ENCODE results near the gene TRIO.
A peak's percentile ranks its signal among the peaks of the same experiment; 100 is the strongest.

The TRIO gene

DNA sequence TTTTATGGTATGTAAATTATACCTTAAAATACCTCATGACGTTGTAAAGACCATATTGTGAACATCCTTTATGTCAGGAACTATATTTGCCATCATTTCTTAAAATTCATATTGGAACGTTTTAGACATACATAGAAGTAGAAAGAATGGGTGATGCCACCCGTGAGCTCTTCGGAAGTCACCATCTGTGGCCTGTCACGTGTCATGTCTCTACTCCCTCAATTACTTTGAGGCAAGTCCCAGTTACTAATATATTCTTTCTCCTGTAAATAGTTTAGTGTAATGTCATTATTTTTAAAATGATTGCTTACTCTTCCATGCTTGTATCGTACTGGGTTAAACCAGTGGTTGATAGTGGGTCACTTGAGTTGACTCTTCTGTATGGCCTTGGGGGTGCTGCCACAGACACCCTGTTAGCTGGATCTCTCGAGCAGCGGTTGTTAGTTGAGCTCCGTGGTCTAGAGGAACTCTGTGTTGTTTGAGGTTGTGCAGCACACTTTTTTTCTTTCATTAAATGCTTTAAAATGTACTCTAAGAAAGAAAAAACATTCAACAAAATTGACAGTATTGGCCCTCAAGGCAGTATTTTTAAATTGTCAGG lies 66.2 kb downstream of the TRIO start:
- no peak for DNase-seq

DNA sequence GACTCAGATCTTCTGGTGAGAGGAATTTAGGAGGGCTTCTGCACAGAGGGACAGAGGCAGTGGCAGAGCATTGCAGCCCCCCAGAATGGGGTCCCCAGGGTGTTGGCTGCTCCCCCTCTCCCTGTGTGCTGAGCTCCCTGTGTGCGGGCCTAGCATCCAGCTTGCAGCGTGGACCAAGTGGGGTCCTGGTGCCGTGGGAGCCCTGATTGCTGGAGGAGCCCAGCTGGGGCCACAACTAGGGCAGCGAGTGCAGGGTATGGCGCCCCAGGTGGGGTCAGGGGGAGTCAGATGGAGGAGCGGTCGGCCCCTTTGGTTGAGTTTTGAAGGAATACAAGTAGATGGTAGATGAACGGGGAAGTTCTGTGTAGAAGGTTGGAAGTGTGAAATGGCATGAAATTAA lies 66.7 kb downstream of the TRIO start:
- DNase-seq, result no peak

GRCh38 chr5:14210729-14211128 lies 67.6 kb downstream of the TRIO start:
- no peak for DNase-seq

GRCh38 chr5:14211818-14212803 lies 69.0 kb downstream of the TRIO start:
- no peak for DNase-seq

- no peak for DNase-seq
Observed at GRCh38 chr5:14212838-14213237, 69.7 kb downstream of the TRIO start.

DNA sequence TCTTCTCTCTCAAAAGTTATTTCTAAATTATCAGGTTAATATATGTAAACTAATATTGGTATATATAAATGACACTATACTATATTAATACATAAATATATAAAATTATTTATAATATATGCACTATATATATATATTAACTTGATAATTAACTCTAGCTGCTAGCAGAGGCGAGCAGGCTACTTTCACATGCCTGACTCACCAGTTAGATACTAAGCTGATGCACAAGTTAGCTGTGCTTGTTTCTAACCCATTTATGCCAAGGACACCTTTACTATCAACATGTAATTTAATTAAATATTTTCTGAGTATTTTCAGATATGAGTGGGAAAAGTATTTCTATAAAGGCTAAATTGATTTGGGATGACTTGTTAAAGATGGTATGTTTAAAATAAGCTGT lies 70.1 kb downstream of the TRIO start:
- no peak for DNase-seq

DNA sequence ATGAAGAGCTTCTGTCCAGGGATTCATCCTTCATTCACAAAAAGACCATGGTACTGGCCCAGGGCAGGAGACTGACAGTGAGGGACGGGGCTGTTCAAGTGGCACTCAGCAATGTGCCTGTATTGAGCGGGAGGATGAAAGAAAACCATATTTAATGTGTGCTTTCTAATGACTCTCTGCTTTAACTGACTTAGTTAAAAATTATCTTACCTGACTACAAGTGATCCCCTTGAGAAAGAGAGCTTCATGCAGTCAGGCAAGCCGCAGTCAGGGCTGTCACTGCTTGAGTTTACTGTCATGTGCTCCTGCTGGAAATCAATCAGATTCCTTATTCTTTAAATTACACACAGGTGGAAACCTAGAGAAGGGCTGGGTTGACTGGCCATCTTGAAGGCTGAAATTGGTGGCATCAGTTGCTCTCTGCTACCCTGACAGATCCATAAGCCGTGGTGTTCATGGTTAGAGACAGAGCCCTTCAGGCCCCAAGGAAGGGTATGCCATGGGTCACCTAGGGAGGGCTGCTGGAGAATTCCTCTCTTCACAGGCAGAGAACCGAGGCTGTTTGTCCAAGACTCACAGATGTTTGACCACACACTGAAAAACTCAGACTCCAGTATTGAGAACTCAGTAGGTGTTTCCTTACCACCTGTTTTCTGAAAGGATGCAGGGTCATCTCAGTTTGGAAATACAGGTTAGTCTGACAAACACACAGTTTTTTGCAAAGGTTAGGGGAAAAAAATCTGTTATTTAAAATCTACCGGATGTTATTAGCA lies 70.9 kb downstream of the TRIO start:
- DNase-seq, result no peak

- no peak for DNase-seq
Observed at GRCh38 chr5:14215901-14216300, 72.8 kb downstream of the TRIO start.

DNA sequence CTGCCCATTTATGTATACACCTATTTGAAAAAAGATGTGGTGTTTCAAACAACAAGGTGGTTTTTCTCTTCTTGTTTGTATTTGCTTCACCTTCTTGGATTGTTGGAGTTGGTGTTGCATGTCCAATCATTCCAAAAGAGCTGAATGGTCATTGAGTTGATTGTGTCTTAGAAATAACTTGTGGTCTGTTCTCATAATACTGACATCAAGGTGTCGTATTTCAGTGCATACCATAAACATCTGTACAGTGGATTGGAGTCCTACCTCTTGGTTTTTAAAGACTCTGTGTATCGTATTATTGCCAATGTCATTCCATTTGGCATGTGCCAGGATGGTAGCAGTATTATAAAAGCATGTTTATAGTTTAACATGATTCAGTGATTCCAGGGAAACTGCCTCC lies 73.2 kb downstream of the TRIO start:
- no peak for DNase-seq

GRCh38 chr5:14216902-14217301 lies 73.8 kb downstream of the TRIO start:
- DNase-seq, result no peak

GRCh38 chr5:14217587-14217986 lies 74.4 kb downstream of the TRIO start:
- DNase-seq, result peak; percentile 32 to 68

DNA sequence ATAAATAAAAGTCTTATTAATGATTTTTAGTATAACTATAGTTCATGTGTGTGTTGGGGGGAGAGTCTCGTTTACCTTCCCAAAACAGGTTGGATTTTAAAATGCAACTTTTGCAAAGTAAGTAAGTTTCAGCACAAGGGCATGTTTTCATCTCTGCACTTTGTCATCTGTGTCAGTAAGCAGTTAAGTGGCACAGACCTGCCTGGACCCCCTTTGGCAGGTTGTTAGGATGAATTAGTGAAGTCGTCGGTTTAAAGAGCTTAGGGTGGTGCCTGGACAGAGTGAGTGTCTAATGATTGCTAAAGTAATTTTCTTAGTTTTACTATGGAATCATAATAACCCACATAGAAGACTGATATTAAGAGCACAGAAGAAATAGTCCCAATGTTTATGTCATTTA lies 74.9 kb downstream of the TRIO start:
- DNase-seq, result no peak

DNA sequence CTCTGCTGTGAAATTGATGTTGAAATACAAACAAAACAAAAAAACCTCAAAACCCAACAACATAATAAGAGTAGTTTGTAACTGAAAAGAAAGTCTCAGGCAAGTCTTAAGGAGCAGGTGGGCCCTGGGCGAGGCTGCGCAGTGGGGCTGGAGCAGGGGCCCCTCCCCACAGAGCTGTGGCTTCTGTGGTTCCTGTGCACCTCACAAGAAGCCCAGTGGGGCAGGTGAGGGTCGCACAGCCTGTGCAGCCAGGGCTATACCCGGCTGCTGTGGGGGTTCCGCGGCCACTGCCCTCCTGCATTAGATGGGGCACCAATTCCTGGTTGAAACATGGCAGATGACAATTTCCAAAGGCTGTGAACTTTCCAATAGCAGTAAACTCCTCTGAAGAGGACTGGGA lies 75.3 kb downstream of the TRIO start:
- DNase-seq, result no peak

GRCh38 chr5:14218897-14219573 lies 75.9 kb downstream of the TRIO start:
- no peak for DNase-seq

DNA sequence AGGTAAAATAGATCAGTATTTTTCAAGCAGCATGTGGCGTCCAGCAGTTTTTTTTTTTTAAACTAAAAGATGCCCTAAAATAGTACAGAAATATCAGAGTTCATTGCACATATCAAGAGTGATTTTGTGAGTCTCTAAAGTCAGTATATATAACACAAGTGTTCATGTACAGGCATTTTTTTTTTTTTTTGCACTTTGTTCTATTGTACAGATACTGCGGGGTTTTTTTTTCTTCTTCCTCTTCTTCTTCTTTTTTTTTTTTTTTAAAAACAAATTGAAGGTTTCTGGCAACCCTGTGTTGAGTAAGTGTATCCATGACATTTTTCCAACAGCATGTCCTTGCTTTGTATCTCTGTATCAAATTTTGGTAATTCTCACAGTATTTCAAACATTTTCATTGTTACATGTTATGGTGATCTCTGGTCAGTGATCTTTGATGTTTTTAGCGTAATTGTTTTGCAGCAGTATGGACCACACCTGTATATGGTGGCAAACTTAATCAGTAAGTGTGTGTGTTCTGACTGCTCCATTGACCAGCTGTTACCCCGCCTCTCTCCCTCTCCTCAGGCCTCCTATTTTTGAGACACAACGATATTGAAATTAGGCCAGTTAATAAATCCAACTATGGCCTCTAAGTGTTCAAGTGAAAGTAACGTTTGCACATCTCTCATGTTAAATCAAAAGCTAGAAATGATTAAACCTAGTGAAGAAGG lies 76.8 kb downstream of the TRIO start:
- DNase-seq, result no peak

DNA sequence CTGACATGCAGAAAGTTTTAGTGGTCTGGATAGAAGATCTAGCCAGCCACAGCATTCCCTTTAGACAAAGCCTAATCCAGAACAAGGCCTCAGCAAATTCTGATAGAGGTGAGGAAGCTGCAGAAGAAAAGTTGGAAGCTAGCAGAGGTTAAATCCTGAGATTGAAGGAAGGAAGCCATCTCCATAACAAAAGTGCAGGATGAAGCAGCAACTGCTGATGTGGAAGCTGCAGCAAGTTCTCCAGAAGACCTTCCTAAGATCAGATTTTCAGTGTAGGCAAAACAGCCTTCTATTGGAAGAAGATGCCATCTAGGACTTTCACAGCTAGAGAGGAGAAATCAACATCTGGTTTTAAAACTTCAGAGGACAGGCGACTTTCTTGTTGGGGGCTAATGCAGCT lies 77.5 kb downstream of the TRIO start:
- no peak for DNase-seq

DNA sequence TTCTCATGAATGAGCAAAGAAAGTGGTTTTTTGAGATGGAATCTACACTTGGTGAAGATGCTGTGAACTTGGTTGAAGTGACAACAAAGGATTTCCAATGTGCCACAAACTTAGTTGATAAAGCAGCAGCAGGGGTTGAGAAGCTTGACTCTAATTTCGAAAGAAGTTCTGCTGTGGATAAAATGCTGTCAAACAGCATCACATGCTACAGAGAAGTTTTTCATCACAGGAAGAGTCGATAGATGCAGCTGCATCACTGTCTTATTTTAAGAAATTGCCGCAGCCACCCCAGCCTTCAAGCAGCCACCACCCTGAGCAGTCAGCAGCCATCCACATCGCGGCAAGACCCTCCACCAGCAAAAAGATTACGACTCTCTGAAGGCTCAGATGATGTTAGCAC lies 78.6 kb downstream of the TRIO start:
- DNase-seq, result no peak

DNA sequence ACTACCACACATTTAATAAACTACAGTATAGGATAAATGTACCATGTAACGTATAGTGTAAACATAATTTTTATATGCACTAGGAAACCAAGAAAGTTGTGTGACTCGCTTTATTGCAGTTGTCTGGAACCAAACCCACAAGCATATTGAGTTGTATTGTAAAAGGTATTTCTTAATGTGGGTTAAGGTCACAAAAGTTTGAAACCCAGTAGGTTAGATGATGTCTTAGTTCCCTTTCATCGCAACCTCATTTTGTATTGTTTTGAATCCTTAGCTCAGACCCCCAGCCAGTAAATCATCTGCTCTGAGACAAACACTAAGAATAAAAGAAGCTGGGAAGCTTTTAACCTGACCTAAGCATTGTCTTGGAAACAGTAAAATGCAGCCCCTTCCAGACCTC lies 79.1 kb downstream of the TRIO start:
- no peak for DNase-seq

DNA sequence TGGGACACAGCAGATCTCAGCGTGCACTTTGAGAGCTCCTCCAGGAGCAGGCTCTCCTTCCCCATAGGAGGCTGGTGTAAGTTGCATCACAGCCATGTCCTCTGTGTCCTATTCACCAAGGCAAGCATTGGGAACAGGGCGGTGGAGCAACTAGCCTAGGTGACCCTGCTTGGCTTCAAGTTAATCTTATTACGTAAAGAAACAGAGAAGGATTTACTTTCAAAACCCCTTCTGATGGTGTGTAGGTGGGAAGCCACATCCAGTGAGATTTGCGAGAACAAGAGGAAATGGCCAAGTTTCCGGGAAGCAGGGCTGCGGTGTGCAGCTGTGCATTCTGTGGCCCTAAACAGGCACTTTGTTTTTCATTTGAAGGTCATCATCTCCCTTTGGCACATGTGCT lies 80.2 kb downstream of the TRIO start:
- DNase-seq, result peak; percentile 29 to 38

GRCh38 chr5:14225173-14225834 lies 82.2 kb downstream of the TRIO start:
- no peak for DNase-seq

DNA sequence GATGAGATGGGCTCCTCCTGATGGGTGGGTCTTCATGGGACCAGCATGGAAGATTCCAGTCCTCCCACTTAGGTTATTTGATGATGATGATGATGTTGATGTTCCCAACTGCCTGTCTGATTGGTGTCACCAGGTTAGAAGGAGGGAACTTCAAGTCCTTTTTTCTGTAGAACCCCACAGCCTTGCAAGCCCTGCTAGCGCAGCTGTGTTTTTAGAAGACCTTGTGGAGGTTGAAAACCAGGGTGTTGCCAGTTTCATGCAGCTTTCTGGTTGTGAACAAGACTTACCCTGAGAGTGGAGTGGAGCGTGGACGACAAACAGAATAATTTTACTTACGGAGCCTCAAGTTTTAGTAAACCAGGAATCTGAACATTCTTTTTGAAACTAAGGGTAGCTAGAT lies 83.0 kb downstream of the TRIO start:
- DNase-seq, result no peak

DNA sequence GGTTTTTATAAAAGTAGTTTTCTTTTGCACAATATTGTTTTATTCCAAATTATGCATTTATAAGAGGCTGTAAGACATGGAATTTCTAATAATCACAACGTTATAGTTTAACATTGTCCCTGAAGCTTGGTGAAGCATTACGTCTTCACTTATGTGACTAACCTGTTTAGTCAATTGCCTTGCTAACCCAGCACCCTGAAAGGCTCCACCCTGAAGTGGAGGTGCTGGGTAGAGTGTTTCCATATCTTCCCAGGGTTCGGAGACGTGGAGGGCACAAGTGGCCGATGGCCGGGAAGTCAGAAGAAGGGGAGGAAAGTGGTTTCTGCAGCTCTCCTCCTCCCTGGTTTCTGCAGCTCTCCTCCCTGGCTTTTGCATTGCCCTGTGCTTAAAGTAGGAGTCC lies 83.4 kb downstream of the TRIO start:
- no peak for DNase-seq
